HG02763 (cell line): ENCODE results near the gene ZNF835.

Source experiments
- ATAC-seq: cut with Tn5 transposase; IDR thresholded peaks from one replicate; pipeline ENCODE4 v1.9.1; 2021; ENCODE audit warnings: mild to moderate bottlenecking, moderate library complexity; ENCODE audit not compliant: unreplicated experiment

Gene ZNF835

GRCh38 chr19:56663931-56664500 is 7.5 kb downstream of the ZNF835 start:
- ATAC-seq, result no peak

GRCh38 chr19:56661248-56661647 is 10.3 kb downstream of the ZNF835 start:
- no peak for ATAC-seq

GRCh38 chr19:56660381-56661107 is 11.0 kb downstream of the ZNF835 start:
- no peak for ATAC-seq

- ATAC-seq, result no peak
Observed at GRCh38 chr19:56654151-56654550, 17.4 kb downstream of the ZNF835 start.

- no peak for ATAC-seq
Observed at GRCh38 chr19:56643460-56643955, 28.0 kb downstream of the ZNF835 start.

DNA sequence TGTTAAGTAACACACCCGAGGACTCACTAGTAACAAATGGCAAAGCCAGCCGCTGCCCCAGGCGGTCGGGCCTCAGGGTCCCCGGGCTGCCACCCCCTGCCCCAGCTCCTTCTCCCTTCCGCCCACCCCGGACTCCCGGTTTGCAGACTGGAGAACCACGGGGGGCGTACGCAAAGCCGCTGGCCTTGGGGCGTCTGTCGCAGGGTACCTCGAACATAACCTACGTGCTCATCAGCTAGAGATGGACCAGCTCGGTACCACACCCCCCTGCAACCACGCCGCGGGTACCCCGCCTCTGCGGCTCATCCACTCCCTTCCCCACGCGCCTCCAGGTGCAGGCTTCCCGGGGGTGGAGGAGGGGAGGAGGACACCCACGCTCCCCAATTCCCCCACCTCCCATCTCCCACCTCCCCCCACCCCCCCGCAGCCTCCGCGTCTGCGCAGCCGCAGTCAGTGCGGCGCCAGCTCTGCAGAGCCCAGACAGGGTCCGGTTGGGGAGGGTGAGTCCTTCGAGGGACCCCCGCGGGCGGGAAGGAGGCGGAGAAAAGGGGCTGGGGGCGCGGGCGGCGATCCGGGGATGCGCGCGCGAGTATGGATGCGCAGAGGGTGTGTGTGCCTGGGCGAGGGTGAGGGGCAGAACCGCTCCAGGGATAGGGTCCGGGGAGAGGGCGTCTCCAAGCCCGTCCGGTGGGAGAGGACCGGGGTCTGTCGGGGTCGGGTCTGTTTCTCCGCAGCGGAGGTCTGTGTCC is 28.7 kb downstream of the ZNF835 start, which contains the start of gene SMIM17:
SMIM17 (plus strand) TSS at position 449 of the 749 bp plus-strand sequence. CDS start 2,509 bp downstream, outside the sequence.
- no peak for ATAC-seq

GRCh38 chr19:56639217-56639616 is 32.3 kb downstream of the ZNF835 start:
- ATAC-seq, result no peak

DNA sequence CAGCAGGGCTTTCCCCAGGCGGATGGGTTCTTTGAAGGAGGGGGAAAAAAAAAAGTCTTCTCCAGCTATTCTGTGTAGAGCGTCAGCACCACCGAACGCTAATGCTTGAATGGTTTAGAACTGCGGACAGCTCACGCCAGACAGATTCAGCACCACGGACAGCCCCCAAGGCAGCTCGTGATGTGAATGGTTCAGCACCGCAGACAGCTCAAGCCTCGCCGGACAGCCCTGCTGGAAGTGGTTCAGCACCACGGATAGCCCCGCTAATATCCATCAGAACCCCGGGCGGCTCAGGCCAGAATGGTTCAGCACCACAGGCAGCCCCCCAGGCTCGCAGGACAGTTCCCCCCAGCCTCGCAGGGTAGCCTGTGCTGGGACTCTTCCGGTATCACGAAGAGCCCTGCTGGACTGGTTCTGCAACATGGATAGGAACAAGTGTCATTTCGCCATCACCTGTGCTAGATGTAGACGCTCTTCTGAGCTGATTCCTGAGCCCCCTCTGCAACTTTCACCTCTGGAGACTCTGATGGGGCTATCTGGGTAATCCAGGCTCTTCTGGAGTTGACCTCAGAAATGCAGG is 33.5 kb downstream of the ZNF835 start:
- ATAC-seq, result no peak

- ATAC-seq, result no peak
Observed at GRCh38 chr19:56633021-56633420, 38.5 kb downstream of the ZNF835 start.

GRCh38 chr19:56625708-56626107 is 45.8 kb downstream of the ZNF835 start:
- ATAC-seq, result no peak

DNA sequence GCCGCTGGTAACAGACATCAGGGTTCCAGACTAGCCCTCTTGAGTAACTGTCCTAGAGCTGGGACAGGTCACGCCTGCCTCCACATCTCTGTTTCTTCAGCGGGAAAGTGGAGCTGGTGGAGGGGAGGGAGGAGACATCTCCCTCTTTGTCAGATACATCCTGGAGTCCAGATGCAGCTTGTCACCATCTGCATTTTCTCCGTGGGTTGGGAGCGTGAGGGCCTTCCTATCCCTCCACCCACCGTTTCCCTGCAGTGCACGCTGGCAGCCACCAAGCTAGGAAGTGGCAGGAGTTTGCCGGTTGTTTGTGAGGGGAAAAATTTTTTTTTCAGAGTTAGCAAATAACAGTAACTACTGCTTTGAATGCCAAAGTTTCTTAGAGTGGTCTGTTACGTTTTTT is 48.6 kb downstream of the ZNF835 start:
- ATAC-seq, result no peak

DNA sequence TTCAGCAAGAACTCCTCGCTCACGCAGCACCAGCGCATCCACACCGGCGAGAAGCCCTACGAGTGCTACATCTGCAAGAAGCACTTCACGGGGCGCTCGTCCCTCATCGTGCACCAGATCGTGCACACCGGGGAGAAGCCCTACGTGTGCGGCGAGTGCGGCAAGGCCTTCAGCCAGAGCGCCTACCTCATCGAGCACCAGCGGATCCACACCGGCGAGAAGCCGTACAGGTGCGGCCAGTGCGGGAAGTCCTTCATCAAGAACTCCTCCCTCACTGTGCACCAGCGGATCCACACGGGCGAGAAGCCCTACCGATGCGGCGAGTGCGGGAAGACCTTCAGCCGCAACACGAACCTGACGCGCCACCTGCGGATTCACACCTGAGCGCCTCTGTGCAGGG is 49.2 kb downstream of the ZNF835 start:
- no peak for ATAC-seq

GRCh38 chr19:56619121-56619520 is 52.4 kb downstream of the ZNF835 start:
- ATAC-seq, result no peak

DNA sequence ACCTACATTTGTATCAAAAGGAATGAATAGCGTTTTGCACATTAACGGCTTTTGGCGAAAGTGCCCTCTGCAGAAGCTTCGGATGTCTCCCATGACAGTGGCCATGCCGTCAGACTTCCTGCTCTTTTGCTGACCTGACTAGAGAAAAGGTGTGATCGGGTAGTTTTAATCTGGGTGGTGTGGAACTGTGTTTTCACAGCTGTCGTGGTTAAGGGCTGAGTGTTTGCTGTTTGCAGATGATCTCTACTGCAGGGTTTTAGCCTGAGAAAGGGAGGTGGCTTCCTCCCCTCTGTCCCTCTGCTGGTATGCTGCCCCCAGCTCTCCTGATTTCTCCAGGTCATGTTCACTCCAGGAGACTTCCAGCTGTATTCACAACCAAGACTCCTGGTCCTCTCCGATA is 54.0 kb downstream of the ZNF835 start:
- no peak for ATAC-seq

GRCh38 chr19:56613639-56614038 is 57.9 kb downstream of the ZNF835 start:
- no peak for ATAC-seq

DNA sequence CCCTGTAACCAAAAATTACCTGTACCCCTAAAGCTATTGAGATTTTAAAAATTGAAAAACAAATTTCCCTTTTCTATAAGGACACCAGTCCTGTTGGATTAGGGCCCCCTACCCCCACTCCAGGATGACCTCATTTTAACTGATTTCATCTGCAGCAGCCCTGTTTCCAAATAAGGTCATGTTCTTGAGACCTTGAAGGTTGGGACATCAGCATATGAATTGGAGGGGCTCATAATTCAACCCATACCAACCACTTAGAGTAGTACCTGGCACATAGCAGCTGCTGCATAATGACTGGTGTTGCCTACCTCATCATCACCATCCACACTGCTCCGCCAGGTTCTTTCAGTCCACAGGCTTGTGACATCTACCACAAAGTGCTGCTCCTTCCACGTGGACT is 58.8 kb downstream of the ZNF835 start:
- no peak for ATAC-seq
